IMR-90 (cell line): ENCODE measurements around the gene GPR107. TPM values are rescaled to one million over a fixed set of nuclear protein-coding genes. Genes with fewer than 3 reads are reported as not detected.

ENCODE experiments used
- ATAC-seq: fragments of 200-7000 bp; cut with Tn5 transposase; 2 replicates; pipeline ENCODE4 v1.9.1; 2020; ENCODE audit warnings: low read depth, mild to moderate bottlenecking, moderate library complexity
- BruUV-seq: library from RNA; stranded (reverse); fragments of 400-500 nt; replicated peaks from 2 replicates; lab custom pipeline; 2021; lab: Mats Ljungman, UMichigan
- CTCF ChIA-PET: fragments of 300-600 bp; formaldehyde crosslinking; extraction: SDS; loops from one replicate; lab custom pipeline; 2021; ENCODE audit warnings: antibody characterized with exemption; lab: Yijun Ruan, JAX
- POLR2A ChIA-PET: fragments of 300-600 bp; sonication (Branson Sonifier 250); formaldehyde crosslinking; loops from one replicate; lab custom pipeline; 2022; ENCODE audit warnings: antibody characterized with exemption; ENCODE audit not compliant: unreplicated experiment; lab: Charles Lee
- DNase-seq: peaks from one replicate; pipeline ENCODE4 v3.0.0; 2013
- H2AFZ ChIP-seq: replicated peaks from 2 replicates; pipeline ENCODE3; 2013; ENCODE audit warnings: low read length, mild to moderate bottlenecking; ENCODE audit not compliant: poor library complexity
- H2AK5ac ChIP-seq: 2 replicates; pipeline ENCODE4 v1.6.1; 2013; ENCODE audit warnings: low read depth, low read length, inconsistent platforms
- H2AK9ac ChIP-seq: replicated peaks from 2 replicates; pipeline ENCODE3; 2013; ENCODE audit warnings: mild to moderate bottlenecking, low read depth, low read length, moderate library complexity; ENCODE audit not compliant: poor library complexity
- H2BK120ac ChIP-seq: 2 replicates; pipeline ENCODE4 v1.6.1; 2013; ENCODE audit warnings: low read depth, low read length, inconsistent platforms
- H2BK15ac ChIP-seq: 3 replicates; pipeline ENCODE4 v1.6.1; 2013; ENCODE audit warnings: low read depth, low read length, inconsistent platforms
- H2BK20ac ChIP-seq: 2 replicates; pipeline ENCODE4 v1.6.1; 2013; ENCODE audit warnings: low read depth, mild to moderate bottlenecking, inconsistent platforms, low read length, moderate library complexity
- H2BK5ac ChIP-seq: 2 replicates; pipeline ENCODE4 v1.6.1; 2013; ENCODE audit warnings: mild to moderate bottlenecking, low read depth, low read length, inconsistent platforms; ENCODE audit not compliant: poor library complexity, severe bottlenecking
- H3K14ac ChIP-seq: replicated peaks from 2 replicates; pipeline ENCODE4 v1.6.1; 2013; ENCODE audit warnings: low read depth, low read length, inconsistent platforms
- H3K18ac ChIP-seq: 2 replicates; pipeline ENCODE4 v1.6.1; 2013; ENCODE audit warnings: low read depth, low read length, control low read depth
- H3K23ac ChIP-seq: 2 replicates; pipeline ENCODE4 v1.6.1; 2013; ENCODE audit warnings: low read depth, low read length, inconsistent platforms
- H3K27ac ChIP-seq: 2 replicates; pipeline ENCODE4 v1.5.1; 2013; ENCODE audit warnings: mild to moderate bottlenecking, control low read depth, low read length; ENCODE audit not compliant: insufficient read depth
- H3K27me3 ChIP-seq: 2 replicates; pipeline ENCODE4 v1.6.1; 2013; ENCODE audit warnings: low read length; ENCODE audit not compliant: control insufficient read depth, insufficient read depth
- H3K36me3 ChIP-seq: 2 replicates; pipeline ENCODE4 v1.6.1; 2013; ENCODE audit warnings: low read length, mixed read lengths; ENCODE audit not compliant: control insufficient read depth, insufficient read depth
- H3K4ac ChIP-seq: 2 replicates; pipeline ENCODE4 v1.6.1; 2013; ENCODE audit warnings: low read depth, low read length, inconsistent platforms
- H3K4me1 ChIP-seq: 2 replicates; pipeline ENCODE4 v1.6.1; 2013; ENCODE audit warnings: low read length, mixed read lengths; ENCODE audit not compliant: control insufficient read depth, insufficient read depth
- H3K4me2 ChIP-seq: 2 replicates; pipeline ENCODE4 v1.6.1; 2013; ENCODE audit warnings: low read depth, mild to moderate bottlenecking, control low read depth, low read length, moderate library complexity
- H3K4me3 ChIP-seq: 2 replicates; pipeline ENCODE4 v1.5.1; 2013; ENCODE audit warnings: low read depth, mild to moderate bottlenecking, control low read depth, low read length, moderate library complexity; ENCODE audit not compliant: insufficient read depth
- H3K56ac ChIP-seq: 2 replicates; pipeline ENCODE4 v1.6.1; 2013; ENCODE audit warnings: low read length, inconsistent platforms; ENCODE audit not compliant: insufficient read depth; ENCODE audit errors: extremely low read depth
- H3K79me1 ChIP-seq, 2 experiments: 2 replicates each; pipeline ENCODE4 v1.6.1; 2013; ENCODE audit warnings: low read length in 2 of 2, inconsistent platforms in 1 of 2, low read depth in 1 of 2
- H3K9ac ChIP-seq: 2 replicates; pipeline ENCODE4 v1.6.1; 2013; ENCODE audit warnings: low read depth, low read length, control low read depth
- H3K9me1 ChIP-seq: 2 replicates; pipeline ENCODE4 v1.6.1; 2013; ENCODE audit warnings: low read length, inconsistent platforms; ENCODE audit not compliant: insufficient read depth
- H3K9me3 ChIP-seq: 2 replicates; pipeline ENCODE4 v1.6.1; 2013; ENCODE audit warnings: low read length; ENCODE audit not compliant: control insufficient read depth, insufficient read depth
- H4K20me1 ChIP-seq: 2 replicates; pipeline ENCODE4 v1.6.1; 2013; ENCODE audit warnings: low read length, inconsistent platforms; ENCODE audit not compliant: insufficient read depth
- H4K5ac ChIP-seq: 2 replicates; pipeline ENCODE4 v1.6.1; 2013; ENCODE audit warnings: mild to moderate bottlenecking, low read depth, low read length, control low read depth
- H4K8ac ChIP-seq, 2 experiments: 2 replicates each; pipeline ENCODE4 v1.6.1; 2013; ENCODE audit warnings: low read depth in 2 of 2, low read length in 2 of 2, control low read depth in 1 of 2, inconsistent platforms in 1 of 2
- H4K91ac ChIP-seq: 2 replicates; pipeline ENCODE4 v1.6.1; 2013; ENCODE audit warnings: low read depth, low read length, inconsistent platforms; ENCODE audit not compliant: insufficient read depth
- BHLHE40 ChIP-seq: fragments of 150-350 bp; IDR thresholded peaks from 2 replicates; pipeline ENCODE4 v1.6.1; 2016; ENCODE audit warnings: mild to moderate bottlenecking, low read depth, low read length
- CEBPB ChIP-seq: IDR thresholded peaks from 2 replicates; pipeline ENCODE4 v1.6.1; 2012; ENCODE audit warnings: low read depth, low read length, improper control_type of control experiment
- CHD1 ChIP-seq: IDR thresholded peaks from 2 replicates; pipeline ENCODE4 v1.6.1; 2012; ENCODE audit warnings: low read depth, low read length, improper control_type of control experiment
- CTCF ChIP-seq: conservative IDR thresholded peaks from 2 replicates; pipeline ENCODE4 v1.5.1; 2012; ENCODE audit warnings: mild to moderate bottlenecking, low read depth, low read length, improper control_type of control experiment
- ELK1 ChIP-seq: fragments of 150-350 bp; IDR thresholded peaks from 2 replicates; pipeline ENCODE4 v1.6.1; 2016; ENCODE audit warnings: low read depth, mild to moderate bottlenecking, low read length, moderate library complexity, borderline replicate concordance
- FOS ChIP-seq: fragments of 150-350 bp; IDR thresholded peaks from 2 replicates; pipeline ENCODE4 v1.6.1; 2016; ENCODE audit warnings: low read depth, low read length
- MAFK ChIP-seq: IDR thresholded peaks from 2 replicates; pipeline ENCODE4 v1.6.1; 2012; ENCODE audit warnings: low read depth, low read length, improper control_type of control experiment
- MAZ ChIP-seq: IDR thresholded peaks from 2 replicates; pipeline ENCODE4 v1.6.1; 2012; ENCODE audit warnings: low read depth, mild to moderate bottlenecking, low read length, improper control_type of control experiment, moderate library complexity, borderline replicate concordance
- MXI1 ChIP-seq: IDR thresholded peaks from 2 replicates; pipeline ENCODE4 v1.6.1; 2012; ENCODE audit warnings: low read depth, mild to moderate bottlenecking, low read length, moderate library complexity, borderline replicate concordance
- NFE2L2 ChIP-seq: fragments of 150-350 bp; IDR thresholded peaks from 2 replicates; pipeline ENCODE4 v1.6.1; 2016; ENCODE audit warnings: low read depth, mild to moderate bottlenecking, low read length
- POLR2A ChIP-seq: IDR thresholded peaks from 2 replicates; pipeline ENCODE4 v1.6.1; 2012; ENCODE audit warnings: mild to moderate bottlenecking, low read depth, low read length
- RAD21 ChIP-seq: IDR thresholded peaks from 2 replicates; pipeline ENCODE4 v1.6.1; 2012; ENCODE audit warnings: low read length, improper control_type of control experiment
- RCOR1 ChIP-seq: IDR thresholded peaks from 2 replicates; pipeline ENCODE4 v1.6.1; 2012; ENCODE audit warnings: mild to moderate bottlenecking, low read length, improper control_type of control experiment; ENCODE audit not compliant: insufficient replicate concordance
- RFX5 ChIP-seq: IDR thresholded peaks from 2 replicates; pipeline ENCODE4 v1.8.0; 2012; ENCODE audit warnings: low read depth, mild to moderate bottlenecking, low read length, moderate library complexity
- SMC3 ChIP-seq: fragments of 150-350 bp; IDR thresholded peaks from 2 replicates; pipeline ENCODE4 v1.6.1; 2016; ENCODE audit warnings: low read depth, mild to moderate bottlenecking, antibody characterized with exemption, low read length, moderate library complexity
- USF2 ChIP-seq: fragments of 150-350 bp; IDR thresholded peaks from 2 replicates; pipeline ENCODE4 v1.6.1; 2017; ENCODE audit warnings: mild to moderate bottlenecking, antibody characterized with exemption, low read length, low read depth
- WGBS, 2 experiments: methylation state at CpG; one replicate each; pipeline versions ENCODE4 v1.1.5 to v1.1.7; 2013; ENCODE audit warnings: missing lambda C conversion rate in 2 of 2; ENCODE audit not compliant: insufficient read length in 1 of 2; ENCODE audit errors: extremely low coverage in 2 of 2; 5-methylcytosine and 5-hydroxymethylcytosine counted together
- dilution Hi-C: fragments of 300-500 bp; cut with HindIII; formaldehyde crosslinking; loops from one replicate; pipeline ENCODE4 v1.14.3; 2018; ENCODE audit warnings: low sequenced_read_pairs; ENCODE audit not compliant: unreplicated experiment
- in situ Hi-C: fragments of 300-500 bp; cut with MboI; formaldehyde crosslinking; loops from 3 replicates; pipeline ENCODE4 v1.14.3; 2019; ENCODE audit warnings: low sequenced_read_pairs, inconsistent platforms, mixed read lengths
- intact Hi-C: fragments of 100-400 bp; cut with micrococcal nuclease; formaldehyde crosslinking; loops from 2 replicates; pipeline ENCODE4 v1.10.0; 2022
- polyA plus RNA-seq, 3 experiments: library from polyadenylated mRNA; depleted of rRNA; stranded (reverse); fragments of >200 nt; gene quantifications; 2 replicates each; pipeline ENCODE4 v1.2.3, GENCODE V29; 2012; ENCODE audit warnings: low replicate concordance in 1 of 3
- total RNA-seq: library from RNA; depleted of rRNA; stranded (reverse); fragments of >200 nt; gene quantifications from 2 replicates; pipeline ENCODE4 v1.2.3, GENCODE V29; 2012

The GPR107 gene
- total and polyA plus RNA-seq, 2 of the 4 experiments (the other 2 are of a cell fraction) = 16.7 to 21.6 TPM

- intact Hi-C loops = no loop called here
- no peak for DNase-seq
- Histone ChIP-seq H4K20me1 (peaks cover 16% of the 10 kb centered on the region), H4K8ac (no peak overlapping the region), H3K36me3 (peaks cover 41% of the 10 kb centered on the region), H3K23ac (no peak overlapping the region), H2AFZ (no peak overlapping the region), H3K4me3 (no peak overlapping the region), H3K18ac (no peak overlapping the region), H3K27me3 (no peaks in the 10 kb centered on the region), H3K4me2 (no peak overlapping the region), H2BK120ac (no peak overlapping the region), H3K4ac (no peak overlapping the region), H3K9me3 (no peaks in the 10 kb centered on the region), H4K91ac (no peak overlapping the region), H3K4me1 (no peaks in the 10 kb centered on the region), H2AK9ac (no peak overlapping the region), H3K56ac (no peak overlapping the region), H2BK20ac (no peak overlapping the region), H2BK5ac (no peak overlapping the region), H3K79me1 (peaks cover 20 to 42% of the 10 kb centered on the region in 2 experiments), H2BK15ac (no peak overlapping the region), H3K27ac (no peak overlapping the region), H4K5ac (no peak overlapping the region), H2AK5ac (no peak overlapping the region), H3K9ac (no peak overlapping the region), H3K14ac (no peak overlapping the region), H3K9me1 (peaks cover 10% of the 10 kb centered on the region)
- in situ Hi-C loops = no loop called here
- TF ChIP-seq POLR2A = no peak
- no peak for TF ChIP-seq BHLHE40
- no peak for TF ChIP-seq USF2
- TF ChIP-seq CTCF = no peak
- no peak for TF ChIP-seq ELK1
- TF ChIP-seq MAFK = no peak
- no peak for TF ChIP-seq RAD21
- TF ChIP-seq CHD1 = no peak
- TF ChIP-seq RFX5 = no peak
- no peak for TF ChIP-seq NFE2L2
- TF ChIP-seq MXI1 = no peak
- no peak for TF ChIP-seq CEBPB
- no peak for TF ChIP-seq FOS
- TF ChIP-seq RCOR1 = no peak
- no peak for TF ChIP-seq SMC3
- TF ChIP-seq MAZ = no peak
- BruUV-seq = no TSS peak
- no peak for ATAC-seq
- CTCF ChIA-PET = interaction anchor here (1.0 kb wide), 1 partner anchor 19 kb away, joined by 3 read pairs; no protein-coding TSS in a partner anchor
- dilution Hi-C loops = no loop called here
- no CpG with 5 or more reads among the region's 3 CpGs for WGBS, 2 experiments
- POLR2A ChIA-PET = no interaction called here
Observed at GRCh38 chr9:130078547-130078946, 24.8 kb downstream of the GPR107 start.
